ENCODE results near the gene SPG7.
A peak's percentile ranks its signal among the peaks of the same experiment; 100 is the strongest.
"Not testable (repeated sequence)": the region's sequence is repeated elsewhere in the genome, so short reads cannot be mapped to it uniquely, and the experiment has no call there.

The SPG7 gene

GRCh38 chr16:89507834-89508590, at the start of gene SPG7:
TSS of gene SPG7 (plus strand) at chr16:89508403. CDS start at chr16:89508418, 15 bp downstream.
- H3K36me3 ChIP-seq (ENCODE audit: low read depth): peaks cover 30% of the 10 kb centered on the region
- H3K4me1 ChIP-seq (ENCODE audit: insufficient read depth, poor library complexity, severe bottlenecking): peaks cover 20% of the 10 kb centered on the region
- DNase-seq (ENCODE audit: low spot score): no peak
- no peak for TF ChIP-seq CTCF (IDR thresholded peaks at IDR 0.05; ENCODE audit: poor library complexity, severe bottlenecking)
- no peaks in the 10 kb centered on the region for H3K27me3 ChIP-seq (ENCODE audit: insufficient read depth, poor library complexity, severe bottlenecking)
- peak within 1 kb of the TSS; percentile 83 for H3K27ac ChIP-seq (ENCODE audit: poor library complexity, severe bottlenecking)
- peak; percentile 70 for ATAC-seq (ENCODE audit: low read depth)
- H3K9me3 ChIP-seq (ENCODE audit: severe bottlenecking): no peaks in the 10 kb centered on the region
- peak within 1 kb of the TSS; percentile 94 for H3K4me3 ChIP-seq (ENCODE audit: severe bottlenecking)

- peaks cover 44% of the 10 kb centered on the region for H3K4me1 ChIP-seq (ENCODE audit: insufficient read depth, poor library complexity, severe bottlenecking)
- H3K36me3 ChIP-seq (ENCODE audit: low read depth): peaks cover 16% of the 10 kb centered on the region
- peak; percentile 87 for ATAC-seq (ENCODE audit: low read depth)
- no peak overlapping the region for H3K4me3 ChIP-seq (ENCODE audit: severe bottlenecking)
- H3K9me3 ChIP-seq (ENCODE audit: severe bottlenecking): no peaks in the 10 kb centered on the region
- no peak for DNase-seq (ENCODE audit: low spot score)
- no peaks in the 10 kb centered on the region for H3K27me3 ChIP-seq (ENCODE audit: insufficient read depth, poor library complexity, severe bottlenecking)
- peak; percentile 26 for TF ChIP-seq CTCF (IDR thresholded peaks at IDR 0.05; ENCODE audit: poor library complexity, severe bottlenecking)
- peak overlapping the region; percentile 87 for H3K27ac ChIP-seq (ENCODE audit: poor library complexity, severe bottlenecking)
Measured at GRCh38 chr16:89458551-89458950, 49.7 kb upstream of the SPG7 start.

- H3K4me1 ChIP-seq (ENCODE audit: insufficient read depth, poor library complexity, severe bottlenecking): peaks cover 41% of the 10 kb centered on the region
- H3K27ac ChIP-seq (ENCODE audit: poor library complexity, severe bottlenecking): peak overlapping the region; percentile 87
Measured at GRCh38 chr16:89458967-89459366, 49.2 kb upstream of the SPG7 start.

GRCh38 chr16:89460556-89460955, 47.6 kb upstream of the SPG7 start:
- peak overlapping the region; percentile 87 for H3K27ac ChIP-seq (ENCODE audit: poor library complexity, severe bottlenecking)
- H3K36me3 ChIP-seq (ENCODE audit: low read depth): peaks cover 12% of the 10 kb centered on the region
- no peaks in the 10 kb centered on the region for H3K27me3 ChIP-seq (ENCODE audit: insufficient read depth, poor library complexity, severe bottlenecking)
- no peak overlapping the region for H3K4me3 ChIP-seq (ENCODE audit: severe bottlenecking)
- no peak for ATAC-seq (ENCODE audit: low read depth)
- TF ChIP-seq CTCF (IDR thresholded peaks at IDR 0.05; ENCODE audit: poor library complexity, severe bottlenecking): no peak
- DNase-seq (ENCODE audit: low spot score): no peak
- H3K4me1 ChIP-seq (ENCODE audit: insufficient read depth, poor library complexity, severe bottlenecking): peaks cover 33% of the 10 kb centered on the region
- no peaks in the 10 kb centered on the region for H3K9me3 ChIP-seq (ENCODE audit: severe bottlenecking)

More at GRCh38 chr16:89458967-89459366, 49.2 kb upstream of the SPG7 start:
- no peak for TF ChIP-seq CTCF (IDR thresholded peaks at IDR 0.05; ENCODE audit: poor library complexity, severe bottlenecking)
- Histone ChIP-seq H3K36me3 (ENCODE audit: low read depth) (peaks cover 16% of the 10 kb centered on the region), H3K4me3 (ENCODE audit: severe bottlenecking) (no peak overlapping the region), H3K27me3 (ENCODE audit: insufficient read depth, poor library complexity, severe bottlenecking) (no peaks in the 10 kb centered on the region), H3K9me3 (ENCODE audit: severe bottlenecking) (no peaks in the 10 kb centered on the region)
- ATAC-seq (ENCODE audit: low read depth) (peak; percentile 36), DNase-seq (ENCODE audit: low spot score) (no peak)

GRCh38 chr16:89461890-89462289, 46.3 kb upstream of the SPG7 start:
- not testable (repeated sequence) for H3K9me3 ChIP-seq (ENCODE audit: severe bottlenecking); H3K27ac ChIP-seq (ENCODE audit: poor library complexity, severe bottlenecking); ATAC-seq (ENCODE audit: low read depth); H3K27me3 ChIP-seq (ENCODE audit: insufficient read depth, poor library complexity, severe bottlenecking); DNase-seq (ENCODE audit: low spot score); H3K4me3 ChIP-seq (ENCODE audit: severe bottlenecking)
- Histone ChIP-seq H3K4me1 (ENCODE audit: insufficient read depth, poor library complexity, severe bottlenecking) (peaks cover 29% of the 10 kb centered on the region), H3K36me3 (ENCODE audit: low read depth) (peaks cover 16% of the 10 kb centered on the region)

GRCh38 chr16:89462639-89463038, 45.6 kb upstream of the SPG7 start:
- Histone ChIP-seq H3K36me3 (ENCODE audit: low read depth) (peaks cover 17% of the 10 kb centered on the region), H3K4me1 (ENCODE audit: insufficient read depth, poor library complexity, severe bottlenecking) (peaks cover 27% of the 10 kb centered on the region)
- not testable (repeated sequence) for ATAC-seq (ENCODE audit: low read depth); H3K27me3 ChIP-seq (ENCODE audit: insufficient read depth, poor library complexity, severe bottlenecking); DNase-seq (ENCODE audit: low spot score); H3K9me3 ChIP-seq (ENCODE audit: severe bottlenecking); H3K4me3 ChIP-seq (ENCODE audit: severe bottlenecking); H3K27ac ChIP-seq (ENCODE audit: poor library complexity, severe bottlenecking)

GRCh38 chr16:89463312-89463711, 44.9 kb upstream of the SPG7 start:
- H3K9me3 ChIP-seq (ENCODE audit: severe bottlenecking); H3K27me3 ChIP-seq (ENCODE audit: insufficient read depth, poor library complexity, severe bottlenecking); ATAC-seq (ENCODE audit: low read depth); H3K4me3 ChIP-seq (ENCODE audit: severe bottlenecking); H3K27ac ChIP-seq (ENCODE audit: poor library complexity, severe bottlenecking); DNase-seq (ENCODE audit: low spot score): not testable (repeated sequence)
- H3K36me3 ChIP-seq (ENCODE audit: low read depth): peaks cover 20% of the 10 kb centered on the region
- H3K4me1 ChIP-seq (ENCODE audit: insufficient read depth, poor library complexity, severe bottlenecking): peaks cover 20% of the 10 kb centered on the region

Measured in RWPE2 (cell line).